ENCODE measurements around the gene IL4. TPM values are rescaled to one million over a fixed set of nuclear protein-coding genes. Genes with fewer than 3 reads are reported as not detected.

The IL4 gene
- total RNA-seq, 2 donors from 2014 or later = not detected

- H3K27me3 Mint-ChIP-seq = peaks cover 6% of the 10 kb centered on the region
- no peaks in the 10 kb centered on the region for H3K36me3 Mint-ChIP-seq (ENCODE audit: low read depth)
- H3K9me3 Mint-ChIP-seq = no peaks in the 10 kb centered on the region
- peak overlapping the region; percentile 69 for H3K4me3 Mint-ChIP-seq
- H3K27ac Mint-ChIP-seq = peak overlapping the region; percentile 68
- peak; percentile 42 for ATAC-seq (replicated peaks)
- H3K4me1 Mint-ChIP-seq = peaks cover 19% of the 10 kb centered on the region
Measured at GRCh38 chr5:132663771-132664695, 9.8 kb upstream of the IL4 start.

- Mint-ChIP-seq H3K27ac (peak overlapping the region; percentile 68), H3K9me3 (no peaks in the 10 kb centered on the region), H3K4me1 (peaks cover 19% of the 10 kb centered on the region), H3K4me3 (peak overlapping the region; percentile 69), H3K27me3 (peaks cover 6% of the 10 kb centered on the region), H3K36me3 (ENCODE audit: low read depth) (no peaks in the 10 kb centered on the region)
- no peak for ATAC-seq (replicated peaks)
Measured at GRCh38 chr5:132664696-132665209, 9.0 kb upstream of the IL4 start.

- H3K27me3 Mint-ChIP-seq = peaks cover 6% of the 10 kb centered on the region
- no peak overlapping the region for H3K27ac Mint-ChIP-seq
- ATAC-seq (replicated peaks) = no peak
- H3K4me1 Mint-ChIP-seq = peaks cover 19% of the 10 kb centered on the region
- H3K36me3 Mint-ChIP-seq (ENCODE audit: low read depth) = no peaks in the 10 kb centered on the region
- H3K4me3 Mint-ChIP-seq = no peak overlapping the region
- H3K9me3 Mint-ChIP-seq = no peaks in the 10 kb centered on the region
Measured at GRCh38 chr5:132665574-132666080, 8.2 kb upstream of the IL4 start.

- Mint-ChIP-seq H3K9me3 (no peaks in the 10 kb centered on the region), H3K36me3 (ENCODE audit: low read depth) (no peaks in the 10 kb centered on the region), H3K4me1 (peaks cover 19% of the 10 kb centered on the region), H3K27me3 (peaks cover 6% of the 10 kb centered on the region), H3K4me3 (no peak overlapping the region), H3K27ac (no peak overlapping the region)
- ATAC-seq (replicated peaks) = no peak
Measured at GRCh38 chr5:132666310-132667123, 7.3 kb upstream of the IL4 start.

GRCh38 chr5:132667309-132667708 is 6.5 kb upstream of the IL4 start:
- no peak overlapping the region for H3K27ac Mint-ChIP-seq
- H3K36me3 Mint-ChIP-seq (ENCODE audit: low read depth) = no peaks in the 10 kb centered on the region
- H3K4me1 Mint-ChIP-seq = peaks cover 19% of the 10 kb centered on the region
- peaks cover 6% of the 10 kb centered on the region for H3K27me3 Mint-ChIP-seq
- no peaks in the 10 kb centered on the region for H3K9me3 Mint-ChIP-seq
- no peak overlapping the region for H3K4me3 Mint-ChIP-seq
- ATAC-seq (replicated peaks) = no peak

- H3K27me3 Mint-ChIP-seq = peaks cover 6% of the 10 kb centered on the region
Measured at GRCh38 chr5:132667761-132668705, 5.8 kb upstream of the IL4 start.

GRCh38 chr5:132668706-132669454 is 4.9 kb upstream of the IL4 start:
- peaks cover 10% of the 10 kb centered on the region for H3K4me1 Mint-ChIP-seq
- ATAC-seq (replicated peaks) = no peak
- no peak overlapping the region for H3K4me3 Mint-ChIP-seq
- H3K27me3 Mint-ChIP-seq = peaks cover 6% of the 10 kb centered on the region
- no peaks in the 10 kb centered on the region for H3K36me3 Mint-ChIP-seq (ENCODE audit: low read depth)
- H3K9me3 Mint-ChIP-seq = no peaks in the 10 kb centered on the region
- H3K27ac Mint-ChIP-seq = no peak overlapping the region

More at GRCh38 chr5:132667761-132668705, 5.8 kb upstream of the IL4 start:
- ATAC-seq (replicated peaks) = no peak
- no peaks in the 10 kb centered on the region for H3K36me3 Mint-ChIP-seq (ENCODE audit: low read depth)
- no peak overlapping the region for H3K4me3 Mint-ChIP-seq
- peaks cover 17% of the 10 kb centered on the region for H3K4me1 Mint-ChIP-seq
- no peak overlapping the region for H3K27ac Mint-ChIP-seq
- no peaks in the 10 kb centered on the region for H3K9me3 Mint-ChIP-seq

- peaks cover 6% of the 10 kb centered on the region for H3K27me3 Mint-ChIP-seq
- H3K4me1 Mint-ChIP-seq = peaks cover 7% of the 10 kb centered on the region
- no peaks in the 10 kb centered on the region for H3K9me3 Mint-ChIP-seq
- H3K4me3 Mint-ChIP-seq = no peak overlapping the region
- H3K27ac Mint-ChIP-seq = no peak overlapping the region
- no peak for ATAC-seq (replicated peaks)
- no peaks in the 10 kb centered on the region for H3K36me3 Mint-ChIP-seq (ENCODE audit: low read depth)
Measured at GRCh38 chr5:132669455-132669820, 4.4 kb upstream of the IL4 start.

- Mint-ChIP-seq H3K27ac (no peak overlapping the region), H3K36me3 (ENCODE audit: low read depth) (no peaks in the 10 kb centered on the region), H3K4me3 (no peak overlapping the region), H3K27me3 (peaks cover 6% of the 10 kb centered on the region), H3K4me1 (peaks cover 7% of the 10 kb centered on the region), H3K9me3 (no peaks in the 10 kb centered on the region)
- no peak for ATAC-seq (replicated peaks)
Measured at GRCh38 chr5:132669966-132670882, 3.6 kb upstream of the IL4 start.

- Mint-ChIP-seq H3K9me3 (no peaks in the 10 kb centered on the region), H3K36me3 (ENCODE audit: low read depth) (no peaks in the 10 kb centered on the region), H3K27ac (no peak overlapping the region), H3K4me1 (peaks cover 7% of the 10 kb centered on the region), H3K27me3 (peaks cover 6% of the 10 kb centered on the region), H3K4me3 (no peak overlapping the region)
- no peak for ATAC-seq (replicated peaks)
Measured at GRCh38 chr5:132671000-132671399, 2.8 kb upstream of the IL4 start.

GRCh38 chr5:132673488-132673887 is 301 bp upstream of the IL4 start:
- no peak overlapping the region for H3K4me3 Mint-ChIP-seq
- H3K27ac Mint-ChIP-seq = no peak overlapping the region
- no peaks in the 10 kb centered on the region for H3K27me3 Mint-ChIP-seq
- H3K4me1 Mint-ChIP-seq = no peaks in the 10 kb centered on the region
- no peak for ATAC-seq (replicated peaks)
- H3K36me3 Mint-ChIP-seq (ENCODE audit: low read depth) = no peaks in the 10 kb centered on the region
- no peaks in the 10 kb centered on the region for H3K9me3 Mint-ChIP-seq

GRCh38 chr5:132674671-132675506 is 1.1 kb downstream of the IL4 start:
- Mint-ChIP-seq H3K4me1 (no peaks in the 10 kb centered on the region), H3K27ac (peak overlapping the region; percentile 63), H3K36me3 (ENCODE audit: low read depth) (no peaks in the 10 kb centered on the region), H3K27me3 (no peaks in the 10 kb centered on the region), H3K4me3 (peak overlapping the region; percentile 49), H3K9me3 (no peaks in the 10 kb centered on the region)
- ATAC-seq (replicated peaks) = peak; percentile 83
